Activated CD4-positive, alpha-beta T cell treated with anti-CD3 and anti-CD28 coated beads, Interleukin-2, amount 50 U/mL, for 1 hour (primary cell): ENCODE data around the gene MYCBPAP.
"Not testable (repeated sequence)": the region's sequence is repeated elsewhere in the genome, so short reads cannot be mapped to it uniquely, and the experiment has no call there.

Source experiments
- DNase-seq: peaks from one replicate; pipeline ENCODE4 v3.0.0-alpha.2; 2020

Gene MYCBPAP

DNA sequence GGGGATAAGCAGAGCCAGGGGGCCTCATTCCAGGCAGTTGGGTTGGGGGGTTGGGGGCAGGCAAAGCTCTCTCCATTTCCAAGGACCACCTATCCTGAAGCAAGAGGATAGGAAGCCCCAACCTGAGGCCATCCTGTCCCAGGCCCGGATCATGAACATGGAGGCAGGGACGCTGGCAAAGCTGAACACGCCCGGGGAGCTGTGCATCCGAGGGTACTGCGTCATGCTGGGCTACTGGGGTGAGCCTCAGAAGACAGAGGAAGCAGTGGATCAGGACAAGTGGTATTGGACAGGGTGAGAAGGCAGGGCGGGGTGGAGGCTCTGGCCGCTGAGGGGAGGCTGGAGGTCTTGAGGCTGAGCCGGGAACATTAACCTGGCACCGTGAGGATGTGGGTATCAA lies 36.0 kb upstream of the MYCBPAP start:
- DNase-seq, result no peak

DNA sequence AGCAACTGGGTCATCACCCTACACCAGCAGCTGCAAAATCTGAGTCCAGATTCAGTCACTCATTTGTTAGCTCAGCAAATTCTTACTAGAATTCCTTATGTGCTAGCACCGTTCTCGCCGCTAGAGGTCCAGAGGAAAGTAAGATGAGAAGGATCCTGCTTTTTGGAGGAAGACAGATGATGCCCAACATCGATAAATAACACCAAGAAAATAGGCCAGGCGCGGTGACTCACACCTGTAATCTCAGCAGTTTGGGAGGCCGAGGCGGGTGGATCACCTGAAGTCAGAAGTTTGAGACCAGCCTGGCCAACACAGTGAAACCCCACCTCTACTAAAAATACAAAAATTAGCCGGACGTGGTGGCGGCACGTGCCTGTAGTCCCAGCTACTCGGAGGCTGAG lies 35.5 kb upstream of the MYCBPAP start:
- DNase-seq, result not testable (repeated sequence)

- no peak for DNase-seq
Observed at GRCh38 chr17:50473901-50474300, 34.3 kb upstream of the MYCBPAP start.

GRCh38 chr17:50474523-50474922 lies 33.7 kb upstream of the MYCBPAP start:
- no peak for DNase-seq

DNA sequence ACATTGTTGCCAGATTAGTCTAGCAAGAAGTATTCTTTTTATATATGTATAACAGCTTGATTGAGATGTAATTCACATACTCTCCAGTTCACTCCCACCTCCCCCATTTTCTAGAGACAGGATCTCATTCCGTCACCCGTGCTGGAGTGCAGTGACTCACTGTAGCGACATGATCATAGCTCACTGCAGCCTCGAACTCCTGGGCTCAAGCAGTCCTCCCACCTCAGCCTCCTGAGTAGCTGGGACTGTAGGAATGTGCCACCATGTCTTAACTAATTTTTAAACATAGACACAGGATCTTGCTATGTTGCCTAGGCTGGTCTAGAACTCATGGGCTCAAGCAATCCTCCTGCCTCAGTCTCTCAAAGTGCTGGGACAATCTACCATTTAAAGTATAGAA lies 32.9 kb upstream of the MYCBPAP start:
- no peak for DNase-seq

- DNase-seq, result not testable (repeated sequence)
Observed at GRCh38 chr17:50475775-50476544, 32.3 kb upstream of the MYCBPAP start.

GRCh38 chr17:50476545-50477315 lies 31.5 kb upstream of the MYCBPAP start:
- no peak for DNase-seq

DNA sequence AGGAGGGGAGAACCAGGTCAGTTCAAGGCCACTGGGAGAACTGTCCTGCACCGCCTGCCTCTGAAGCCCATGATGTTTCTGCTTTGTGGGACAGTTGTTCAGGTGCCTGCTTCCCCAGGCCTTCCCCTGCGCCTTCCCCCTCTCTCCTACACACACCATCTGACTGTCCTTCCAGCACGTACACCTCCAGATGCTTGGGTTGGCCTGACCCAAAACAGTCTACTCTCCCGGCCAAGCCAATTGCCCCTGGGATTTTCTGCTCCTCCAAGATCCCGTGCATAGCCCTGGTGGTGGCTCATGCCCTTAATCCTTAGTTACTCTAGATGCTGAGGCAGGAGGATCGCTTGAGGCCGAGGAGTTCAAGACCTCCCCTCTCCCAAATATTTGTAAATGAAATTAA lies 30.3 kb upstream of the MYCBPAP start:
- no peak for DNase-seq

- DNase-seq, result peak; percentile 80
Observed at GRCh38 chr17:50478391-50479381, 29.6 kb upstream of the MYCBPAP start, which contains the start of gene RSAD1. Gene RSAD1, plus strand, starts transcription at chr17:50478860. Its CDS starts 25 bp downstream, at chr17:50478885.

DNA sequence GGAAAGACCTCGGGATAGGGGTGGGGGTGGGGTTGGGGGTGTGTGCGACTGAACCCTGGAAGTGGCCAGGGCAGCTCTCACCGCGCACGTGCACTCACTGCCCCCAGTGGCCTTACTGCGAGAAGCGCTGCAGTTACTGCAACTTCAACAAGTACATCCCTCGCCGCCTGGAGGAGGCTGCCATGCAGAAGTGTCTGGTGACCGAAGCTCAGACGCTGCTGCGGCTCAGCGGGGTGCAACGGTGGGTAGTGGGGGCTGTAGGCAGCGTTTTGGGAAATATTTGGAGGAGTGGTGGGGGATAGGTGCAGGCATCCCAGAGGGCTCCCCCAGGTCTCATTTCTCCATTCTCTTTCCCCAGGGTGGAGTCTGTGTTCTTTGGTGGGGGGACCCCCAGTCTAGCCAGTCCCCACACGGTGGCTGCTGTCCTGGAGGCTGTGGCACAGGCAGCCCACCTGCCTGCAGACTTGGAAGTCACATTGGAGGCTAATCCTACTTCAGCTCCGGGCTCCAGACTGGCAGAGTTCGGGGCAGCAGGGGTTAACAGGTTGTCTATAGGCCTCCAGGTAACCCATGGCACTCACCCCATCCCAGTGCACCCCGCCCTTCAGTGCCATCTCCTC lies 28.6 kb upstream of the MYCBPAP start:
- DNase-seq, result peak; percentile 59

- no peak for DNase-seq
Observed at GRCh38 chr17:50480142-50480764, 28.0 kb upstream of the MYCBPAP start.

- no peak for DNase-seq
Observed at GRCh38 chr17:50480854-50481490, 27.3 kb upstream of the MYCBPAP start.

GRCh38 chr17:50481648-50482047 lies 26.6 kb upstream of the MYCBPAP start:
- no peak for DNase-seq

- no peak for DNase-seq
Observed at GRCh38 chr17:50482110-50482509, 26.1 kb upstream of the MYCBPAP start.

DNA sequence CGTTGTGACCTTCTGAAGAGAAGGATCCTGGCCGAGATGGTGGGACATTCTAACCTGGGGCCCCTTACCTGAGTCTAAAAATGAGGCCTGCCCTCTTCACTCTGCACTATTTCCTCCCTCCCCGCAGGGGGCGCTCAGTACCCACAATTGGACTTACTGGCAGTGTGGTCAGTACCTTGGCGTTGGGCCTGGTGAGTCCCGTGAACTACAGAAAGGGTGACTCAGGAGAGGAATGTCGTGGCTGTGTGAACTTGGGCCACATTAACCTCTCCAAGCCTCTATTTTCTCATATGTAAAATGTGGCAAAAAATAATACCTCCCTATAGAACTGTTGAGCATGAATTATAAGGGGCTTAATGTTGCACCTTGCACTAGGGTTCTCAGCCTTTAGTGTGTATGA lies 25.7 kb upstream of the MYCBPAP start:
- peak; percentile 71 for DNase-seq

- DNase-seq, result no peak
Observed at GRCh38 chr17:50483266-50483665, 25.0 kb upstream of the MYCBPAP start.

- DNase-seq, result no peak
Observed at GRCh38 chr17:50484386-50485155, 23.7 kb upstream of the MYCBPAP start.

- no peak for DNase-seq
Observed at GRCh38 chr17:50487213-50488096, 20.8 kb upstream of the MYCBPAP start.

GRCh38 chr17:50488880-50489279 lies 19.4 kb upstream of the MYCBPAP start:
- no peak for DNase-seq

- no peak for DNase-seq
Observed at GRCh38 chr17:50491505-50491904, 16.7 kb upstream of the MYCBPAP start.
